ENCODE measurements around the gene CYLD. TPM values are rescaled to one million over a fixed set of nuclear protein-coding genes. Genes with fewer than 3 reads are reported as not detected.

CYLD gene
- total RNA-seq, 1 experiment from 2014 or later, result 12.5 TPM

- Histone ChIP-seq H3K9me3 (ENCODE audit: control insufficient read depth, low read depth, low read length) (no peaks in the 10 kb centered on the region), H3K9ac (ENCODE audit: extremely low read depth, insufficient read length, low read length) (no peak overlapping the region), H2BK120ac (ENCODE audit: low read depth, low read length, poor library complexity, severe bottlenecking) (no peak overlapping the region), H2AK5ac (ENCODE audit: insufficient read length, low read length) (no peak overlapping the region), H4K91ac (ENCODE audit: insufficient read length, low read depth, low read length) (no peak overlapping the region), H3K4ac (ENCODE audit: low read depth, low read length) (no peak overlapping the region), H3T11ph (ENCODE audit: low read length) (no peak overlapping the region), H3K27me3 (ENCODE audit: insufficient read depth, low read length) (no peaks in the 10 kb centered on the region; the same call in 1 of the 2 replicates), H4K8ac (replicated peaks; ENCODE audit: insufficient read length, low read depth, low read length) (no peak overlapping the region), H3K23ac (ENCODE audit: insufficient read length, low read depth, low read length) (no peak overlapping the region), H3K18ac (ENCODE audit: insufficient read length, low read depth, low read length) (no peak overlapping the region), H3K79me1 (ENCODE audit: insufficient read depth, low read depth, low read length, poor library complexity, severe bottlenecking) (no peaks in the 10 kb centered on the region), H2BK15ac (ENCODE audit: low read depth, low read length) (no peak overlapping the region), H3K4me1 (ENCODE audit: insufficient read depth, low read length) (0 out of 2 replicates have a peak, but pooled peaks cover 3% of the 10 kb centered on the region), H2BK20ac (ENCODE audit: low read depth, low read length, poor library complexity, severe bottlenecking) (no peak overlapping the region), H3K14ac (ENCODE audit: insufficient read depth, low read length) (no peak overlapping the region), H2AFZ (ENCODE audit: low read length) (no peak overlapping the region), H3K23me2 (ENCODE audit: insufficient read length, low read depth, low read length, poor library complexity, severe bottlenecking) (no peaks in the 10 kb centered on the region), H2BK5ac (ENCODE audit: insufficient read length, low read length) (no peak overlapping the region), H2BK12ac (ENCODE audit: insufficient read length, low read depth, low read length) (no peak overlapping the region), H3K4me2 (ENCODE audit: insufficient read depth, insufficient read length, low read length) (no peak overlapping the region), H4K20me1 (ENCODE audit: control insufficient read depth, insufficient read depth, insufficient read length) (peaks cover 2% of the 10 kb centered on the region), H3K79me2 (ENCODE audit: insufficient read depth, low read length) (no peaks in the 10 kb centered on the region), H3K27ac (ENCODE audit: insufficient read length, low read depth, low read length) (no peak overlapping the region), H3K56ac (ENCODE audit: insufficient read length, low read depth, low read length) (no peak overlapping the region), H4K5ac (ENCODE audit: insufficient read length, low read depth, low read length) (no peak overlapping the region)
- H3K36me3 Mint-ChIP-seq (ENCODE audit: insufficient read depth in 1 of 3, low read depth in 3 of 3), result peaks cover 0 to under 1% (median 0%) of the 10 kb centered on the region in 3 experiments; a peak in 1 of 7 replicates
- H3K9me3 Mint-ChIP-seq, result peaks cover 0 to under 1% of the 10 kb centered on the region in 2 experiments; a peak in 1 of 5 replicates
- no CpG with 5 or more reads among the region's 5 CpGs for WGBS (ENCODE audit: extremely low coverage, insufficient read length, low lambda C conversion rate)
- no peak for DNase-seq
- peaks cover 9% of the 10 kb centered on the region for H3K27me3 Mint-ChIP-seq (ENCODE audit: low read depth)
- no peak overlapping the region for H3K27ac Mint-ChIP-seq
- TF ChIP-seq CTCF (conservative IDR thresholded peaks at IDR 0.05), result no peak
- H3K4me3 Mint-ChIP-seq, result no peak overlapping the region
- H3K4me1 Mint-ChIP-seq, result peaks cover 6 to 13% of the 10 kb centered on the region in 2 experiments
Observed at GRCh38 chr16:50839356-50839755, 97.5 kb downstream of the CYLD start.

All from H9 (cell line).